A673 (cell line): ENCODE data around the gene ETV3L. TPM values are rescaled to one million over a fixed set of nuclear protein-coding genes. Genes with fewer than 3 reads are reported as not detected.
"Not testable (repeated sequence)": the region's sequence is repeated elsewhere in the genome, so short reads cannot be mapped to it uniquely, and the experiment has no call there.

Source experiments
- BruUV-seq: library from RNA; stranded (reverse); fragments of 400-500 nt; replicated peaks from 2 replicates; lab custom pipeline; 2021; lab: Mats Ljungman, UMichigan
- CTCF ChIA-PET: fragments of 300-600 bp; sonication (Branson Sonifier 250); formaldehyde crosslinking; loops from one replicate; lab custom pipeline; 2022; ENCODE audit warnings: antibody characterized with exemption; lab: Charles Lee
- POLR2A ChIA-PET: fragments of 300-600 bp; sonication (Branson Sonifier 250); formaldehyde crosslinking; loops from one replicate; lab custom pipeline; 2022; ENCODE audit warnings: antibody characterized with exemption; ENCODE audit not compliant: low non-redundant PET; lab: Charles Lee
- DNase-seq: peaks from one replicate; pipeline ENCODE4 v3.0.0-alpha.2; 2015; ENCODE audit warnings: low spot score
- H3K27ac ChIP-seq: fragments of 200-600 bp; sonication (generic); 2 replicates; pipeline ENCODE4 v1.5.1; 2016; ENCODE audit warnings: mixed run types, low read depth, mild to moderate bottlenecking, mixed read lengths, antibody characterized with exemption, low read length; ENCODE audit not compliant: poor library complexity, severe bottlenecking
- H3K27me3 ChIP-seq: fragments of 200-600 bp; sonication (generic); replicated peaks from 2 replicates; pipeline ENCODE4 v1.6.1; 2017; ENCODE audit warnings: mixed run types, low read depth, mild to moderate bottlenecking, mixed read lengths, antibody characterized with exemption, low read length; ENCODE audit not compliant: insufficient read depth, poor library complexity
- H3K36me3 ChIP-seq: fragments of 200-600 bp; sonication (generic); 2 replicates; pipeline ENCODE4 v1.6.1; 2016; ENCODE audit warnings: mixed run types, mild to moderate bottlenecking, mixed read lengths, antibody characterized with exemption, low read length; ENCODE audit not compliant: insufficient read depth, poor library complexity, severe bottlenecking
- H3K4me1 ChIP-seq: fragments of 200-600 bp; sonication (generic); 2 replicates; pipeline ENCODE4 v1.6.1; 2017; ENCODE audit warnings: mixed run types, mild to moderate bottlenecking, mixed read lengths, antibody characterized with exemption, low read length; ENCODE audit not compliant: insufficient read depth, poor library complexity, severe bottlenecking
- H3K4me3 ChIP-seq: fragments of 200-600 bp; sonication (generic); 2 replicates; pipeline ENCODE4 v1.5.1; 2016; ENCODE audit warnings: low read depth, mixed run types, mild to moderate bottlenecking, mixed read lengths, low read length; ENCODE audit not compliant: poor library complexity, severe bottlenecking
- H3K9me3 ChIP-seq: fragments of 200-600 bp; sonication (generic); 2 replicates; pipeline ENCODE4 v1.6.1; 2016; ENCODE audit warnings: mixed run types, low read depth, mild to moderate bottlenecking, mixed read lengths, antibody characterized with exemption, low read length; ENCODE audit not compliant: poor library complexity, severe bottlenecking
- CTCF ChIP-seq: fragments of 300-800, 200-600 bp; sonication (generic); conservative IDR thresholded peaks from 2 replicates; pipeline ENCODE4 v1.5.1; 2017; ENCODE audit warnings: low read depth, mild to moderate bottlenecking, antibody characterized with exemption, low read length, moderate library complexity, mixed read lengths
- EZH2 ChIP-seq: fragments of 200-600 bp; sonication (generic); IDR thresholded peaks from 2 replicates; pipeline ENCODE4 v1.6.1; 2017; ENCODE audit warnings: borderline replicate concordance, low read depth, mild to moderate bottlenecking, mixed read lengths, antibody characterized with exemption, low read length; ENCODE audit not compliant: poor library complexity, severe bottlenecking
- intact Hi-C: fragments of 100-400 bp; cut with micrococcal nuclease; formaldehyde crosslinking; loops from one replicate; pipeline ENCODE4 v1.10.0; 2022; ENCODE audit not compliant: unreplicated experiment
- total RNA-seq: library from RNA; stranded (reverse); gene quantifications from 2 replicates; pipeline ENCODE4 v1.2.3, GENCODE V29; 2021

The ETV3L gene
- total RNA-seq, 1 experiment from 2014 or later: not detected

GRCh38 chr1:157056269-157056668 is 43.3 kb downstream of the ETV3L start:
- TF ChIP-seq EZH2 (no peak), CTCF (no peak)
- BruUV-seq: no TSS peak
- Histone ChIP-seq H3K9me3 (peaks cover 16% of the 10 kb centered on the region), H3K4me3 (no peak overlapping the region), H3K27me3 (peaks cover 7% of the 10 kb centered on the region), H3K4me1 (no peaks in the 10 kb centered on the region), H3K27ac (no peak overlapping the region), H3K36me3 (no peaks in the 10 kb centered on the region)
- ChIA-PET POLR2A (no interaction called here), CTCF (no interaction called here)
- no peak for DNase-seq
- intact Hi-C loops: no loop called here

DNA sequence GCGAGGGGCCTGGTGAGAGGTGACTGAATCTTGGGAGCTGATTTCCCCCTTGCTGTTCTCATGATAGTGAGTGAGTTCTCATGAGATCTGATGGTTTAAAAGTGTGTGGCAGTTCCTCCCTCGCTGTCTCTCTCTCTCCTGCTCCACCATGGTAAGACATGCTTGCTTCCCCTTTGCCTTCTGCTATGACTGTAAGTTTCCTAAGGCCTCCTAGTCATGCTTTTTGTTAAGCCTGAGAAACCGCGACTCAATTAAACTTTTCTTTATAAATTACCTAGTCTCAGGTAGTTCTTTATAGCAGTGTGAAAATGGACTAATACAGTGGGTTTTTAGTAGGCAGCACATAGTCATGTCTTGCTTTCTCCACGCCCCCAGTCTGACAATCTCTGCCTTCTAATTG is 43.9 kb downstream of the ETV3L start:
- BruUV-seq, intact Hi-C loops, H3K27ac ChIP-seq, H3K27me3 ChIP-seq, H3K36me3 ChIP-seq, POLR2A ChIA-PET, H3K4me3 ChIP-seq, DNase-seq, H3K4me1 ChIP-seq, CTCF ChIA-PET: not testable (repeated sequence)
- peaks cover 11% of the 10 kb centered on the region for H3K9me3 ChIP-seq

DNA sequence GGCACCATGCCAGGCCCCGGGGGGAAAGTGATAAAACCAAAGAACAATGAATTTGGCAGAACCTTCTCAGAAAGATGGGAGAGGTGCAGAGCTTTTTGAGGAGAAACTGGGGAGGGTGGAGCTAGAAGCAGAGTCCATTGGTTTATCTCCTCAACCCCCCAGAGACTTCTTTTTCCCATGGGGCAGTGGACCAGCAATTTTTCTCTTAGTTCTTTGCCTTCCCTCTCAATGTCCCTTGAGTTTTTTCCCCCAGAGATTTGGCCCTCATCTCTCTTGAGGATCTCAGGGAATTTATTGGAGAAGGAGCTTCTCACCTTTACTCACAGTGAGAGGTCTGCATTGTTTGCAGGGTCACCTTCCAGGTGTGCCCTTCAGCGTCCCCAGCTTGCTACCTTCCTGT is 48.8 kb downstream of the ETV3L start:
- BruUV-seq: no TSS peak
- Histone ChIP-seq H3K9me3 (peaks cover 11% of the 10 kb centered on the region), H3K36me3 (no peaks in the 10 kb centered on the region), H3K27ac (no peak overlapping the region), H3K27me3 (no peaks in the 10 kb centered on the region), H3K4me3 (no peak overlapping the region), H3K4me1 (no peaks in the 10 kb centered on the region)
- DNase-seq: no peak
- POLR2A ChIA-PET: no interaction called here
- CTCF ChIA-PET: no interaction called here
- intact Hi-C loops: no loop called here
- TF ChIP-seq EZH2 (no peak), CTCF (no peak)

GRCh38 chr1:157047062-157047410 is 52.6 kb downstream of the ETV3L start:
- Histone ChIP-seq H3K36me3 (no peaks in the 10 kb centered on the region), H3K27me3 (no peaks in the 10 kb centered on the region), H3K9me3 (peaks cover 3% of the 10 kb centered on the region), H3K4me1 (peaks cover 16% of the 10 kb centered on the region), H3K27ac (no peak overlapping the region), H3K4me3 (no peak overlapping the region)
- TF ChIP-seq EZH2: no peak
- TF ChIP-seq CTCF: no peak
- POLR2A ChIA-PET: no interaction called here
- CTCF ChIA-PET: no interaction called here
- DNase-seq: no peak
- BruUV-seq: no TSS peak
- intact Hi-C loops: no loop called here
